Right hindlimb (tissue), 1 donor: ENCODE data around the gene TPP2.

Experiments used
- DNase-seq: peaks from one replicate; pipeline ENCODE4 v3.0.0-alpha.2; 2018

TPP2 gene

GRCh38 chr13:102658660-102659059 lies 61.9 kb downstream of the TPP2 start:
- DNase-seq, result no peak

DNA sequence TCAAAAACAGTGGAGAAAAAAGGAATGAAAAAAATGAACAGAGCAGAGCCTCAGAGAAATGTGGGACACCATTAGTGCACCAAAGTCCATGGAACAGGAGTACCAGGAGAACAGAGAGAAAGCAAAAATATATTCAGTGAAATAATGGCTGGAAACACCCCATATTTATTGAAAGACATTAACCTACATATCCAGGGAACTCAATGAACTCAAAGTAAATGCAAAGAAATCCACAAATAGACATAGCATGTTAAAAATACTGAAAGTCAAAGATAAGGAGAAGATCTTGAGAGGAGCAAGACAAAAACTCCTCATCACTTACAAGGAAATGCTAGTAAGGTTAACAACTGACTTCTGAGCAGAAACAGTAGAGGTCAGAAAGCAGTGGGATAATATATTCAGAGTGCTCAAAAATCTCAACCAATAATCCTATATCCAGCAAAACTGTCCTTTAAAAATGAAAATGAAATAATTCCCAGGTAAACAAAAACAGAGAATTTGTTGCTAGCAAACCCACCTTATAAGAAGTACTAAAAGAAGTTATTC lies 62.5 kb downstream of the TPP2 start:
- no peak for DNase-seq

- no peak for DNase-seq
Observed at GRCh38 chr13:102667023-102667422, 70.2 kb downstream of the TPP2 start.

DNA sequence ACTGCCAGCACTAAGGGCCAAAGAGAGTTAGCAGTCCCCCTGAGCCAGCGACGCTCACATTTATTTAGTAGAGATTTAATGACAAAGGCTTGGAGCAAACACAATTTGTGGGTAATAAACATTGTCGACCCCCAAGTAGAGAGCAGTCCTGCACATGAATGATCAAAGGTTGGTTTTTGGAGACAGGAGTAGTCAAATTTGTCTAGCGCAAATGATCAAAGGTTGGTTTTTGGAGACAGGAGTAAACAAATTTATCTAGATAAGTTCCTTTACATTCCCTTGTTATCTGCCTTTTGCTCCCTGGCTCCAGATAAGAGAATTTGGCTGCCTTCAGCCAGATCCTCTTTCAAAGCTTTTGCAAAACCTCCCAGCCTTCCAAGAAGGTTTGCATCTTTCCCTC lies 71.1 kb downstream of the TPP2 start:
- DNase-seq, result no peak

DNA sequence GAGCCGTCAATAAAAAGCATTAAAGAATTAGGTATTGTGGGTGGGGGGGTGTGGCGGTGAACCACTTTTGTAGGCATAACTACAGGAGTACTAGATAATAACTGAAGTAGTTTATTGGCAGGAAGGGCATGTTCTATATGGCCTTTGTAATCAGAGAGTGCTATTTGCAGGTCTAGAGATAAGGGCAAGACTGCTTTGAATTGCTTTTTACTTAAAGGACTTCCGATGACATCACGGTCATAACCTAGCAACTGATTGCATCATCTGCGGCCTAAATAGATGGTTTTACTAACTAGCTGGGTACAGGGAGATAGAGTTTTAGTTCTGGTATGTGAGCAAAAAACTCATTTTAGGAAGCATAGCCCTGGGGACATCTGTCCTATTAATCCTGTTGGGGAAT lies 73.3 kb downstream of the TPP2 start:
- no peak for DNase-seq

GRCh38 chr13:102675115-102675514 lies 78.3 kb downstream of the TPP2 start:
- DNase-seq, result no peak

GRCh38 chr13:102677122-102677521 lies 80.3 kb downstream of the TPP2 start:
- DNase-seq, result no peak

DNA sequence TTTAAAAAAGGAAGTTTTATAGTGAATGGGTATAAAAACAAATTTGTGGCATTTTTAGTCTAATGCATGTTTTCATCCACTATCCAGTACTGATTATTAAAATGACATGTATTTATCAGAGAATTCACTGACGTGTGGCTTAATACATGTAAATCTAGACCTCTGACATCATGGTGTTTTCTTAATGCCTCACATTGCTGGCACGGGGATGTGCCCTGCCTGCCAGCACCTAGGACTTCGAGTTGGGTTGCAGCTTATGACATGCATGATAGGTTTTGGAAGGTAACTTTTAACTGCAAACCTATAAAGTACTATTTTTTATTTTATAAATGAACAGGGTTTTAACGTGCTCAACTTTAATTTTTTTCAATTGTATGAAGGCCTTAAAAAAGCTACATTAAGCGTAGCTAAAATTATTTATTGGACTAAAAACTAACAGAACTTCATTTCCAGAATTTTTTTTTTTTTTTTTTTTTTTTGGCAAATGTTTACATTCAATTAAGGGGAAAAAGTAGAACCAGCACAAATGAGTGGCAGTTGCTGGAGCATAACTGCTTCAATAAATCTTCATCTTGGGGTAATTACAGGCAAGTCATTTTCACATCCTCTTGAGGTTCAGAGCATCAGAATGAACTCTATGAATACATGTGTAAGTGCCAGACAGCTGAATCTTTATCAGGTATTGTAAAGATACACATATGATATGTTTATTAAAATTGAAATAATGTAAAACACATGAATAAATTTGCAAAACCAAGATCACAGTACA lies 81.7 kb downstream of the TPP2 start:
- no peak for DNase-seq

DNA sequence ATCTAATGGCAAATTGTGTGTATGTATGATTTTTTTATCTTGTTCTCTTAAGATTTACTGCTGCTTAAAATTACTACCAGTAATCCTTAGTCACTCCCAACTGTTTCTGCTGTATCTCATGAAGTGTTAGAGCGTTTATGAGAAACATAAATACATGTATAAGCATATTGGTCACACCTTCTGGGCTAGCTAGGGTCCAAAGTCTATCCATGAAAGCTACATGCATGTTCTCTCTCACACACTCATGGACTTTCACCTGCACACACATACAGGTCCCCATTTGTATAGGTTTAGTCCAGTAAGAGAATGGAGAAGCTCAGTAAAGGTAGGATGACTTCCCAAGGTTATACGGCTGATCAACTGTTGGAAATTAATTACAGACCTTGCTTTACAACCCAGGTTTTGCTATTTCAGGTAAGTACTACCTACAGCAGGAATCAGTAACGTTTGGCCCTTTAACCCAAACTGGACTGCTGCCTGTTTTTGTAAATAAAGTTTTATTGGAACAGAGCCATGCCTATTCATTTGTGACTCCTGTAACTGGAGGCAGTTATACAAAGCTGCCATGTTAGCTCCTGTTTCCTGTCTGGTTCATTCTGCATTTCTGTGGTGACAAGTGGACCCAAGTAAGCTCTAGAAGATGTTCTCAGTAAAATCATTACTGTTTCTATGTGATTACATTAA lies 82.8 kb downstream of the TPP2 start:
- no peak for DNase-seq

DNA sequence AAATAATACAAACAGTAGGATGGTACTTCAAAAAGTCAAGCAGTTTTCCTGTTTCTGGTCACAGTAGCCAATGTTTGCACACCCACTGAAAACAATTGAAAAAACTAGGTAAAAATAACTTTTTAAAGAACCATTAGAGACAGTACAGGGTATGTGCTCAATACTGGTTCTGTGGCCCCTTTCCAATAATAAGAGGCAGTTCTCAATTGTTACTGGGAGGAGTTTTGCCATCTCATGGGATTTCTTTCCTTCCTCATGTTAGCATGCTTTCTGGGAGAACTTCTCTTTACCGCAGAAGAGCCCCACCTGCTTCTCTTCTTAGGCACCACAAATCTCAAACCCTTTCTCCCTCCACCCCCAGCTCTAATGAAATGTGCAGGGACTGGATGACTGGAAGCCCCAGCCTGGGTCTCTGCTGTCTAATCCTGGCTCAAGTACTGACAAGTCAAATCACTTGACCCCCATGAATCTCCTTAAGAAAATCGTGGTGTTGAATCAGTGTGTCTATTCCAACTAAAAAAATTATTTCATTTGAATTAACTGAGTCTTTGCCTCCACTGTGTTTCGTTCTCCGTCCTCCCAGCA lies 83.4 kb downstream of the TPP2 start:
- DNase-seq, result no peak

DNA sequence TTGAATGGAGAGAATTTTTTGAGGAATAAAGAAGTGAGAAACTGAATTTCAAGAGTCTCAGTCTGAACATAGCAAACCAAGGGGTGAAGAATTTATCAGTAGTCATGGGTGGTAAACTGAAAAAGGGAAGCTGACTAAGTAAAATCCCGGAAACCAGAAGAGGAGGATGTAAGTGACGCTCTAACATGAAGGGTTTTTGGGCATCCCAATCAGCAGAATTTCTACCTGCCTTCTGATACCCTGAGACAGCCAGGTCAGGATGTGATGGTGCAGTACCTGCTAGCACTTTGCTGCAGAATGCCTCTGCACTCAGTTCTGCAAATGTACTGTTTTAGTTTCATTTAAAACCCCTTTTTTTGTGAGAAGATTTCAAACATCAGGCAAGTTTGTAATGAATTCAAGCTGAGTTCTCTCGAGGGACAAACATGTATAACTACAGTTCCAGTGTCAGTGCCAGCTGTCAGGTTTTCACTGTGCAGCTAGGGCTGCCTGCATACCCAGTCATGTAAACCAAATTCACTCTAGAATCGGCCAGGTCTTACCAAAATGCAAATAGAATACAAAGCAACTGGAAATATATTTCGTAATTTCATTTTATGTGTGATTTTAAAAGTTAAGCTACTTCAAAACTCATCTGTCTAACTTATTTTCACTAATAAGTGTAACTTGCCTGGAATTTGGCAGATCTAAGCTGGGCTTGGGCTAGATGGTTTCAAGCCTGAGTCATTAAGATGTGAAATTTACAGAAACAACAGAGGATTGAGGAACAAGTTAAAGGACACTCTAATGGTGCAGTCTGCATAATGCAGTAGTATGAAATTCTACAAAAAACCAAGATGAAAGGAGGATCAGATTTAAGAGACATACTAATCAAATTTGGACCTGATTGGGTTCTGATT lies 84.3 kb downstream of the TPP2 start:
- no peak for DNase-seq

DNA sequence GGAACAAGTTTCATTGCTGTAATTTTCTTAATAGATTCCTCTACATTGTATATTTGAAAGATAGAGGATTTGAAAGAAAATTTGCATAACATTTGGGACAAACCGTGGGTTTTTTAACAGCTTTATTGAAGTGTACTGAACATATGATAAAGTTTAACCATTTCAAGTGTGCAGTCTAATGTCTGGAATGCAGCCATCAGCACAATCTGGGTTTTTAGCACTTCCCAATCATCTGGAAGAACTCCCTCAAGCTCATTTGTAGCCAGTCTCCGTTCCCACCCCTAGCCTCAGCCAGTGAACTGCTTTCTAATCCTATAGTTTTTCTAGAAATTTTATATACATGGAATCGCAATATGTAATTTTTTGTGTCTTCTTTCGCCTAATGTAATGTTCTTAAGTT lies 85.4 kb downstream of the TPP2 start:
- DNase-seq, result no peak

DNA sequence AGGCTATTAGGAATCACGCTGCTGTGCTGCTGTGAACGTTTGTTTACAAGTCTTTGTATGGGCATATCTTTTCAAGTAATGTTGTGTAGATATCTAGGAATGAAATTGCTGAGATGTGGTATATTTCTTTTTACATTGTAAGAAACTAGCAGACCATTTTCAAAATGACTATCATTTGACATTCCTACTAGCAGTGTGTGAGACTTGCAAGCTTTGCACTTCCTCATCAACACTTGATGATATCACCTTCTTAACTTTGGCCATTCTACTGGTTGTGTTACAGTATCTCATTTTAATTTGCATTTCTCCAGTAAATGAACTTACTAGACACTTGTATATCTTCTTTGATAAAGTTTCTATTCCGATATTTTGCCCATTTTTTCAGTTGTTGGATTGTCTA lies 85.9 kb downstream of the TPP2 start:
- no peak for DNase-seq

DNA sequence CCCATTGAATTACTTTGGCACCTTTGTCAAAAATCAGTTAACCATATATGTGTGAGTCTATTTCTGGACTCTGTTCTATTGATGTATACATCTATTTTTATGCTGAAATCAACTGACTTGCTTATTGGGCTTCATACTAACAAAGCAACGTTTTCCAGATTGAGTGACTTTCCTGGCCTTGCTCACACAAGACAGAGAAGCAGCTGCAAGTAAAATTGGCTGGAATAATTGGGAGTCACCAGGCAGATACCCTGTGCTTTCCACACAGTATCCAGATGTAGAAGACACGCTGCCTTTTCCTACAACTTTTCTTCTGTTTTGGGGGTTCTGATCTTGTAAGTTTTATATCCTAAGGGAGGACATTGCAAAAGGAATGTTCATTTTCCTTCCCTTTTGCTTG lies 86.9 kb downstream of the TPP2 start:
- no peak for DNase-seq

DNA sequence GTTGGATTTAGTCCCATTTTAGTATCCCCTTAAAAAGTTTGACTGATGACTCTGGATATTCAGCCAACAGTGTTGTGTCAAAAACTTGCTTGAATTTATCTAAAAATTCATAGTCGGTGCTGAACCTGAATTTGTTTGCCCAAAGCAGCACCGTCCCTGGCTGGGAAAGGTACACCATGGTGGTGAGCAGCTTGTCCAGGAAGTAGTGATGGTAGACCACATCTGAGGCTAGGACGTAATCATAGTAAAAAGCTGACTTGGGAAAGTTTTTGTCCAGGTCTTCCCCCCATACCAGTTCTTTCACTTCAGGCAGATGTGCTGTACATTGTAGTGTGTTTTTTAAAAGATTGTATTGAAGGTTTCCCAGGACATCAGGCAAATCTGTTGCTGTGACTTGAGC lies 89.2 kb downstream of the TPP2 start:
- DNase-seq, result no peak

- DNase-seq, result no peak
Observed at GRCh38 chr13:102687520-102687919, 90.7 kb downstream of the TPP2 start.

DNA sequence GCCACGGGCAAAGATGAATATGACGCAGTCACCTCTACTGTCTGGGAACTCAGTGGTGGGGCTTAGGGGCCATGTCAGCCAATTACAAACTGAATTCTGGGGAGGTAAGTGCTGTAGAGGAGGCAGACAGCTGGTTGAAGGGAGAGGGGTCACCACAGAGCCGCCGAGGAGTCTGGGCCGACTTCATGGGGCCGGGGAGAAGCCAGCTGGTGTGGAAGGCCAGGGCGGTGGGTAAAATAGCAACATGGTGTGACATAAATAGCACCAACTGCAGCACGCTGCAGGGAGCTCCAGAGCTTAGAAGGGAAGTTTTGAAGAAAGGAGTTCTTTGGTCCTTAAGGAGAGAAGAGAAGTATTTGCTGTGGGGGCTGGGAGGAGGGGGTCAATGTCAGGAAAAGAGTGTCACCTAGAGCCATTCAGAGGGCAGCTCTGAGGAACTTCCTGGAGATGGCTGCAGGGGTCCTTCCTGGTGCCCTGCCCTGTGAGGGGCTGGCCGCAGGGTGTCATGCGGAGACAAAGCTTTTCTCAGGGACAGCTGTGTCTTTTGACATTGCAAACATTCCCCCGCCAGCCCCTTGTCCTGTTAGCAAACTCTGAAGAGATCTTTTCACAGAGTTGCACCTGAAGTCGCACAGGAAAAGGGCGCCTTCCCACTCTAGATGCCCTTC lies 91.7 kb downstream of the TPP2 start:
- peak; percentile 39 for DNase-seq

DNA sequence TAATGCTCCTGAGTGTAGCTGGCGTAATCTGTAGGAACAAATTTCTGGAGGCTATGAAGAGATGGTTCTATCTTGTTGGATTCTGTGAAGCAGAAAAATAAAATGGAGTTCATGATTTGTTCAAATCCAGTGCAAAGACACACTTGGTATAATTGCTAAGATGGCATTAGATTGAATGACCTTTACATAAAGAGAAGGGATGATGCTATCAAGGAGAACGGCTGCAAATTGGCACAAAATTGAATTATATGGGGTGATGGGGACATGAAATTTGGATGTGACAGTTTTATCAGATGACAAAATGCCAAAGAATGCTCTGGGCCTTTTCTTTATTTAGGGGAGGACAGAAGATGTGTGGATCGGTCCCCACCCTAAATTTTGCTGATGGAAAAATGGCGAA lies 94.1 kb downstream of the TPP2 start:
- no peak for DNase-seq

GRCh38 chr13:102692491-102692826 lies 95.7 kb downstream of the TPP2 start:
- DNase-seq, result no peak

GRCh38 chr13:102693250-102693649 lies 96.5 kb downstream of the TPP2 start:
- DNase-seq, result no peak

- no peak for DNase-seq
Observed at GRCh38 chr13:102693776-102694175, 97.0 kb downstream of the TPP2 start.

DNA sequence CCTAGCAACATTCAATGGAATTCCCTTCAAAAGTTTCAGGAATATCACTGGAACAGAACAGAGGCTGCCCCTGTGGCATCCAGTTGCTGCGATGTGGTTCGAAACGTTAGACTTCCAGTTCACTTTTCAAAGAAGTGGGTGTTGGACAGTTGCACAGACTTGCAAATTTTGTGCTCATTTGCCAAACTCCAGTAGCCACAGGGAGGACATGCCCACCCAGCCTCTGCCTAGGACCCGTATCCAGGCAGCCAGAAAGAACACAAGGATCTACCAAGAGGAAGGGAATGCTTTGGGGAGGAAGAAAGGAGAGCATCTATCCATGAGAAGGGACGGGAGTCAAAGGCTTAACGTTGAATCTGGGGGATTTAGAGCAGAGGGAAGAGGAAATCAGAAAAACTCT lies 98.2 kb downstream of the TPP2 start, which contains the start of gene METTL21C:
METTL21C (minus strand) TSS at position 108 of the 400 bp plus-strand sequence. CDS start 546 bp downstream, outside the sequence.
- DNase-seq, result no peak
